Natural killer cell (primary cell): ENCODE results near the gene DNTTIP2. TPM values are rescaled to one million over a fixed set of nuclear protein-coding genes. Genes with fewer than 3 reads are reported as not detected.

ENCODE experiments used
- ATAC-seq, 3 donors: fragments of 150-1000 bp in 2 of 3; fragments of 200-7000 bp in 1 of 3; cut with Tn5 transposase; 1 replicate in 1 of 3; 2 replicates in 2 of 3; pipeline ENCODE4 v1.10.0; 2021; ENCODE audit warnings: mild to moderate bottlenecking in 2 of 3, moderate library complexity in 2 of 3
- DNase-seq, 2 donors: peaks; one replicate each; pipeline versions ENCODE4 v3.0.0 to v3.0.0-alpha.2; 2013 to 2021; ENCODE audit warnings: mixed read lengths in 1 of 2
- H3K27ac ChIP-seq: one replicate; pipeline ENCODE4 v1.5.1; 2013; ENCODE audit warnings: mild to moderate bottlenecking, low read length
- H3K27me3 ChIP-seq: one replicate; pipeline ENCODE4 v1.6.1; 2013; ENCODE audit warnings: low read length; ENCODE audit not compliant: control insufficient read depth, insufficient read depth
- H3K36me3 ChIP-seq: one replicate; pipeline ENCODE4 v1.6.1; 2013; ENCODE audit warnings: low read length; ENCODE audit not compliant: control insufficient read depth, insufficient read depth
- H3K4me1 ChIP-seq: one replicate; pipeline ENCODE4 v1.6.1; 2013; ENCODE audit warnings: low read length; ENCODE audit not compliant: control insufficient read depth, insufficient read depth
- H3K4me3 ChIP-seq: one replicate; pipeline ENCODE4 v1.5.1; 2013; ENCODE audit warnings: low read length
- H3K9me3 ChIP-seq: one replicate; pipeline ENCODE4 v1.6.1; 2013; ENCODE audit warnings: low read length; ENCODE audit not compliant: control insufficient read depth, insufficient read depth
- H3K27ac Mint-ChIP-seq, 2 donors: one replicate each; pipeline ENCODE4 v1.8.0; 2022; ENCODE audit warnings: mild to moderate bottlenecking in 2 of 2, mixed read lengths in 2 of 2, moderate library complexity in 1 of 2
- H3K27me3 Mint-ChIP-seq, 2 donors: one replicate each; pipeline ENCODE4 v1.8.0; 2022; ENCODE audit warnings: low read depth in 2 of 2, mixed read lengths in 2 of 2
- H3K36me3 Mint-ChIP-seq: one replicate; pipeline ENCODE4 v1.8.0; 2022; ENCODE audit warnings: mixed read lengths
- H3K4me1 Mint-ChIP-seq, 2 donors: one replicate each; pipeline ENCODE4 v1.8.0; 2022; ENCODE audit warnings: mixed read lengths in 2 of 2
- H3K4me3 Mint-ChIP-seq: one replicate; pipeline ENCODE4 v1.8.0; 2022; ENCODE audit warnings: mild to moderate bottlenecking, moderate library complexity, mixed read lengths
- H3K9me3 Mint-ChIP-seq, 2 donors: one replicate each; pipeline ENCODE4 v1.8.0; 2022; ENCODE audit warnings: mixed read lengths in 2 of 2
- WGBS: methylation state at CpG from one replicate; pipeline ENCODE4 v1.1.7; 2013; ENCODE audit warnings: missing lambda C conversion rate; ENCODE audit not compliant: insufficient coverage; 5-methylcytosine and 5-hydroxymethylcytosine counted together
- intact Hi-C: fragments of 100-400 bp; cut with micrococcal nuclease; formaldehyde crosslinking; loops from one replicate; pipeline ENCODE4 v1.14.2; 2022
- total RNA-seq, 4 donors: library from RNA; stranded (reverse); fragments of 120-200 nt in 1 of 4; gene quantifications; one replicate each; pipeline versions ENCODE4 v1.2.3 to v1.2.4, GENCODE V29; 2013 to 2022
- TF ChIP-seq, protein P1 (sequence below): fragments of 200-600 bp; IDR thresholded peaks from one replicate; pipeline ENCODE4 v1.8.0; 2022; ENCODE audit warnings: antibody characterized with exemption

DNTTIP2 gene
- total RNA-seq, 3 donors from 2014 or later (not counting 1 experiment from before 2014, with no cell fraction given), result 88.5 to 104 (median 97.3) TPM

DNA sequence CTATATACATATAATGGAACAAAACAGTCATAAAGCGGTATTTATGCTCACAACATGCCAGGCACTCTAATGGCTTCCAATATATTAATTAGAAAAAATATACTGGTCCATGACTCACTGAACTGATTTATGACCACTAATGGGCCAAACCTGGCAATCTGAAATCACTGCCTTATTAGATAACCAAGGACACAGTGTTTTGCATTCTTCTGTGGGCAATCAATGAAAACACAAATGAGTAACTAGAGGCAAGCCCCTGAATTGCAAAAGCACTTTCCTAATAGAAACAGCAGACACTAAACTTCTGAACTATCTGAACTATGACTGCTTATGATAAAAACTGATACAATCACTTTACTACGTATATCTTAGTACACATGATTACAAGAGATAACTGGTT is 26.7 kb upstream of the DNTTIP2 start:
- ATAC-seq, result no peak
- Histone ChIP-seq H3K4me1 (peaks cover 13% of the 10 kb centered on the region), H3K27me3 (no peaks in the 10 kb centered on the region), H3K9me3 (no peaks in the 10 kb centered on the region), H3K4me3 (no peak overlapping the region), H3K27ac (no peak overlapping the region), H3K36me3 (peaks cover 1% of the 10 kb centered on the region)
- Mint-ChIP-seq H3K27me3 (no peaks in the 10 kb centered on the region), H3K36me3 (no peaks in the 10 kb centered on the region), H3K4me1 (peaks cover 43 to 44% of the 10 kb centered on the region in 2 donors), H3K27ac (peak overlapping the region; percentile 20 to 85), H3K9me3 (no peaks in the 10 kb centered on the region), H3K4me3 (no peak overlapping the region)
- intact Hi-C loops, result no loop called here
- TF ChIP-seq, protein P1, sequence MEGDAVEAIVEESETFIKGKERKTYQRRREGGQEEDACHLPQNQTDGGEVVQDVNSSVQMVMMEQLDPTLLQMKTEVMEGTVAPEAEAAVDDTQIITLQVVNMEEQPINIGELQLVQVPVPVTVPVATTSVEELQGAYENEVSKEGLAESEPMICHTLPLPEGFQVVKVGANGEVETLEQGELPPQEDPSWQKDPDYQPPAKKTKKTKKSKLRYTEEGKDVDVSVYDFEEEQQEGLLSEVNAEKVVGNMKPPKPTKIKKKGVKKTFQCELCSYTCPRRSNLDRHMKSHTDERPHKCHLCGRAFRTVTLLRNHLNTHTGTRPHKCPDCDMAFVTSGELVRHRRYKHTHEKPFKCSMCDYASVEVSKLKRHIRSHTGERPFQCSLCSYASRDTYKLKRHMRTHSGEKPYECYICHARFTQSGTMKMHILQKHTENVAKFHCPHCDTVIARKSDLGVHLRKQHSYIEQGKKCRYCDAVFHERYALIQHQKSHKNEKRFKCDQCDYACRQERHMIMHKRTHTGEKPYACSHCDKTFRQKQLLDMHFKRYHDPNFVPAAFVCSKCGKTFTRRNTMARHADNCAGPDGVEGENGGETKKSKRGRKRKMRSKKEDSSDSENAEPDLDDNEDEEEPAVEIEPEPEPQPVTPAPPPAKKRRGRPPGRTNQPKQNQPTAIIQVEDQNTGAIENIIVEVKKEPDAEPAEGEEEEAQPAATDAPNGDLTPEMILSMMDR, result no peak
- WGBS, result 86% methylated on average over 2 of the region's 2 CpGs
- peak in 1 of 2 donors; percentile 3 for DNase-seq

DNA sequence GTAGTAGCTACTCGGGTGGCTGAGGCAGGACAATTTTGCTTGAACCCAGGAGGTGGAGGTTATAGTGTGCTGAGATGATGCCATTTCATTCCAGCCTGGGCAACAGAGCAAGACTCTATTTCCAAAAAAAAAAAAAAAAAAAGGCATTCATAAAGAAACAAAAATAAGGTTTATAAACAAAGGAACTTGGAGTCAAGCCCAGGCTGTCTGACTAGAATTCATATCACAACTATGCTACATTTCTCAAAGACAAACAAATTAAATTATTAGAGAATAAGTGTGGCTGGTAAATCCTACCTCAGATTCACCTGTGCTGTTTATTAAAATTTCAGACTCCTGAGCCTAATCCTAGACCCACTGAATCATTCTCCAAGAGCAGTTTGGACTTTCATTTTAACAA is 26.0 kb upstream of the DNTTIP2 start:
- Histone ChIP-seq H3K27me3 (no peaks in the 10 kb centered on the region), H3K9me3 (no peaks in the 10 kb centered on the region), H3K36me3 (peaks cover 6% of the 10 kb centered on the region), H3K27ac (peak overlapping the region; percentile 60), H3K4me3 (no peak overlapping the region), H3K4me1 (peaks cover 13% of the 10 kb centered on the region)
- TF ChIP-seq, protein P1, result no peak
- H3K36me3 Mint-ChIP-seq, result no peaks in the 10 kb centered on the region
- peak overlapping the region; percentile 87 to 89 for H3K27ac Mint-ChIP-seq
- H3K27me3 Mint-ChIP-seq, result no peaks in the 10 kb centered on the region
- DNase-seq (no peak), ATAC-seq (no peak)
- H3K4me1 Mint-ChIP-seq, result peaks cover 40 to 41% of the 10 kb centered on the region in 2 donors
- WGBS, result no CpG with 5 or more reads among the region's 1 CpG
- H3K9me3 Mint-ChIP-seq, result no peaks in the 10 kb centered on the region
- H3K4me3 Mint-ChIP-seq, result no peak overlapping the region
- intact Hi-C loops, result no loop called here

DNA sequence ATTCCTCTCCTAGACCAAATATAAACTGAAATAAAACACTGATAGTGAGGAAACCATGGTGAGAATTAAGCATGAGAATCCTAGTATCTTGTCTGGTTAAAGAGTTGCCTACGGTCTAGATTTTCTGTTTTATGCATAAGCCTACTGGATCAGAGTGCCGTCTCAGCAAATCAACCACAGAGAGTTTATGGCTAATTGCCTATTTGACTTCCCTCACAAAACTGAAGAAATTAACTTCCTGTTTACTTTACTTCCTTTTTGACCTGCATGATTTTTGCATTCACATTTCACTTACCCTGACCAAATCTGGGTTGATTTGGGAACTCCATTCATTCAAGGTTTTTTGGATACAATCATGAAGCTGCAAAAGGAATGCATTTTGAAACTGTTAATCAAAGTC is 25.2 kb upstream of the DNTTIP2 start:
- ATAC-seq (peak in 1 of 3 donors; percentile 14), DNase-seq (peak in 1 of 2 donors; percentile 44)
- Histone ChIP-seq H3K4me1 (peaks cover 10% of the 10 kb centered on the region), H3K27ac (peak overlapping the region; percentile 60), H3K27me3 (no peaks in the 10 kb centered on the region), H3K4me3 (no peak overlapping the region), H3K9me3 (no peaks in the 10 kb centered on the region), H3K36me3 (peaks cover 6% of the 10 kb centered on the region)
- intact Hi-C loops, result no loop called here
- WGBS, result 11% methylated on average over 2 of the region's 2 CpGs
- Mint-ChIP-seq H3K4me1 (peaks cover 35% of the 10 kb centered on the region in 2 donors), H3K27me3 (no peaks in the 10 kb centered on the region), H3K9me3 (no peaks in the 10 kb centered on the region), H3K36me3 (no peaks in the 10 kb centered on the region), H3K27ac (peak overlapping the region; percentile 87 to 89), H3K4me3 (peak overlapping the region; percentile 68)
- TF ChIP-seq, protein P1, result no peak
